Cardiac ventricle fibroblast (primary cell): ENCODE results near the gene OAF. TPM values are rescaled to one million over a fixed set of nuclear protein-coding genes. Genes with fewer than 3 reads are reported as not detected.

Source experiments
- total RNA-seq: library from RNA; depleted of rRNA; stranded (reverse); fragments of >200 nt; gene quantifications from 2 replicates; pipeline ENCODE4 v1.2.3, GENCODE V29; 2015

The OAF gene
- 169 and 217 TPM in 2 replicates for total RNA-seq

GRCh38 chr11:120210626-120211521 lies at the start of gene OAF:
OAF (plus strand) TSS chr11:120211032; CDS start chr11:120211280, 248 bp downstream.

GRCh38 chr11:120239713-120240640 lies 29.1 kb downstream of the OAF start, which contains the start of gene POU2F3:
POU2F3 (plus strand) TSS chr11:120240140; CDS start chr11:120240344, 204 bp downstream.

Other genes with a start within 250 kb of the OAF start
- gene TRIM29, start 72.9 kb upstream of the OAF start, total RNA-seq = not detected in 2 replicates
- gene POU2F3, start 29.1 kb downstream of the OAF start, total RNA-seq = not detected in 2 replicates
- gene TLCD5, start 114.3 kb downstream of the OAF start, total RNA-seq = 2.8 and 5.6 TPM in 2 replicates
- 47.1 and 50.2 TPM in 2 replicates for gene ARHGEF12, start 125.4 kb downstream of the OAF start, total RNA-seq